Panc1 (cell line): ENCODE results near the gene MAGI2. TPM values are rescaled to one million over a fixed set of nuclear protein-coding genes. Genes with fewer than 3 reads are reported as not detected.

ENCODE experiments used
- ATAC-seq: fragments of 200-7000 bp; cut with Tn5 transposase; 2 replicates; pipeline ENCODE4 v1.9.1; 2020; ENCODE audit warnings: mild to moderate bottlenecking, moderate library complexity
- BruUV-seq: library from RNA; stranded (reverse); fragments of 400-500 nt; replicated peaks from 2 replicates; lab custom pipeline; 2021; lab: Mats Ljungman, UMichigan
- CTCF ChIA-PET: fragments of 300-600 bp; sonication (Branson Sonifier 250); formaldehyde crosslinking; loops from one replicate; lab custom pipeline; 2022; ENCODE audit warnings: antibody characterized with exemption; lab: Charles Lee
- POLR2A ChIA-PET: fragments of 300-600 bp; sonication (Branson Sonifier 250); formaldehyde crosslinking; loops from one replicate; lab custom pipeline; 2022; ENCODE audit warnings: antibody characterized with exemption; lab: Charles Lee
- DNase-seq: peaks from one replicate; pipeline ENCODE4 v3.0.0-alpha.2; 2010; ENCODE audit warnings: low read depth, low spot score
- H3K27ac ChIP-seq: 2 replicates; pipeline ENCODE4 v1.5.1; 2011; ENCODE audit warnings: mild to moderate bottlenecking, low read length, inconsistent platforms
- H3K27me3 ChIP-seq: fragments of 200-500 bp; sonication (Bioruptor generic); 2 replicates; pipeline ENCODE4 v1.6.0; 2014; ENCODE audit warnings: low read length, inconsistent platforms; ENCODE audit not compliant: control insufficient read depth, insufficient read depth
- H3K36me3 ChIP-seq: fragments of 200-500 bp; sonication (Bioruptor generic); 2 replicates; pipeline ENCODE4 v1.5.1; 2014; ENCODE audit warnings: inconsistent platforms, mild to moderate bottlenecking, low read length, moderate library complexity; ENCODE audit not compliant: control insufficient read depth, insufficient read depth
- H3K4me1 ChIP-seq: 2 replicates; pipeline ENCODE4 v1.5.1; 2011; ENCODE audit warnings: inconsistent platforms, mild to moderate bottlenecking, low read length, moderate library complexity; ENCODE audit not compliant: control insufficient read depth, insufficient read depth
- H3K4me3 ChIP-seq, 2 experiments: 2 replicates each; pipeline ENCODE4 v1.5.1; 2011 to 2012; ENCODE audit warnings: low read depth in 2 of 2, low read length in 2 of 2, mild to moderate bottlenecking in 2 of 2, inconsistent platforms in 1 of 2, moderate library complexity in 1 of 2
- H3K9me3 ChIP-seq: fragments of 200-500 bp; sonication (Bioruptor generic); 2 replicates; pipeline ENCODE4 v1.5.1; 2014; ENCODE audit warnings: low read depth, mild to moderate bottlenecking, inconsistent platforms, low read length, moderate library complexity; ENCODE audit not compliant: control insufficient read depth, insufficient read depth
- CTCF ChIP-seq: fragments of 450-650 bp; IDR thresholded peaks from 2 replicates; pipeline ENCODE4 v1.5.1; 2017; ENCODE audit warnings: mild to moderate bottlenecking
- POLR2AphosphoS5 ChIP-seq: IDR thresholded peaks from 2 replicates; pipeline ENCODE4 v1.6.1; 2012; ENCODE audit warnings: mild to moderate bottlenecking, low read depth, low read length, moderate library complexity
- REST ChIP-seq, 2 experiments: IDR thresholded peaks; 2 replicates each; pipeline ENCODE4 v1.6.1; 2011 to 2012; ENCODE audit warnings: low read depth in 2 of 2, control low read depth in 1 of 2, low read length in 1 of 2, mild to moderate bottlenecking in 1 of 2, moderate library complexity in 1 of 2; ENCODE audit not compliant: insufficient read depth in 1 of 2
- SIN3A ChIP-seq: IDR thresholded peaks from 2 replicates; pipeline ENCODE4 v1.6.1; 2012; ENCODE audit warnings: low read depth, mild to moderate bottlenecking, low read length, moderate library complexity, borderline replicate concordance; ENCODE audit not compliant: insufficient read depth
- TCF7L2 ChIP-seq: IDR thresholded peaks from 2 replicates; pipeline ENCODE4 v1.6.1; 2011; ENCODE audit warnings: mild to moderate bottlenecking, low read depth, low read length, inconsistent platforms
- in situ Hi-C: cut with HindIII; loops from 2 replicates; pipeline ENCODE4 v1.10.0; 2016; ENCODE audit warnings: low sequenced_read_pairs, low pct_unique_long_range_greater_than_20kb
- intact Hi-C: fragments of 100-400 bp; cut with micrococcal nuclease; formaldehyde crosslinking; loops from one replicate; pipeline ENCODE4 v1.10.0; 2022; ENCODE audit not compliant: unreplicated experiment
- total RNA-seq: library from RNA; stranded (reverse); gene quantifications from one replicate; pipeline ENCODE4 v1.2.1, GENCODE V29; 2021; ENCODE audit not compliant: unreplicated experiment

Gene MAGI2
- total RNA-seq, 1 experiment from 2014 or later = 5.4 TPM

GRCh38 chr7:78124216-78124615 lies 1329.3 kb downstream of the MAGI2 start:
- Histone ChIP-seq H3K27me3 (no peaks in the 10 kb centered on the region), H3K4me3 (no peak overlapping the region), H3K4me1 (no peaks in the 10 kb centered on the region), H3K36me3 (no peaks in the 10 kb centered on the region), H3K9me3 (no peaks in the 10 kb centered on the region), H3K27ac (no peak overlapping the region)
- ChIA-PET POLR2A (no interaction called here), CTCF (interaction anchor here (0.7 kb wide), 1 partner anchor 12 kb away, joined by 9 read pairs; no protein-coding TSS in a partner anchor)
- intact Hi-C loops (no loop called here), in situ Hi-C loops (no loop called here)
- no peak for DNase-seq
- no TSS peak for BruUV-seq
- no peak for TF ChIP-seq TCF7L2
- TF ChIP-seq POLR2AphosphoS5 = no peak
- no peak for TF ChIP-seq SIN3A
- TF ChIP-seq CTCF = no peak
- no peak for TF ChIP-seq REST (IDR thresholded peaks at IDR 0.05; ENCODE audit: insufficient read depth in 1 of 2, low read depth in 2 of 2, low read length in 1 of 2)
- ATAC-seq = no peak

DNA sequence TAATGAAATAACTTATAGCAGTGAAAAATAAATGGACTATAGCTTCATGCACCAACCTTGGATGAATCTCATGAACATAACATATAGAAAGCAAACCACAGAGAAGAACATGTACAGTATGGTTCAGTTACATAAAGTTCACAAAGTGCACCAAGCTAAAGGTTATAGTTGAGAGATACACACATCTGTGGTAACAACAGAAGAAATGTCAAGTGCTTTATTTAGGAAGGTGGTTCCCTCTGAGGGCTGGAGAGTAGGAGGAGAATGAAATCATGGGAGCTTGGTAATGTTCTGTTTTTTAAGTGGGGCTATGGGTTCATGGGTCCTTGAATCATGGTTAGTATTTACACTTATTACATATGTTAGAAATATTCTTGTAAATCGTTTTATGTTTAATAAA lies 1331.6 kb downstream of the MAGI2 start:
- TF ChIP-seq POLR2AphosphoS5 (no peak), REST (IDR thresholded peaks at IDR 0.05; ENCODE audit: insufficient read depth in 1 of 2, low read depth in 2 of 2, low read length in 1 of 2) (no peak), TCF7L2 (no peak), CTCF (no peak), SIN3A (no peak)
- H3K36me3 ChIP-seq = no peaks in the 10 kb centered on the region
- DNase-seq = no peak
- no peak for ATAC-seq
- no peaks in the 10 kb centered on the region for H3K27me3 ChIP-seq
- in situ Hi-C loops = no loop called here
- H3K4me3 ChIP-seq = no peak overlapping the region
- H3K9me3 ChIP-seq = no peaks in the 10 kb centered on the region
- no peaks in the 10 kb centered on the region for H3K4me1 ChIP-seq
- BruUV-seq = no TSS peak
- intact Hi-C loops = no loop called here
- H3K27ac ChIP-seq = no peak overlapping the region
- POLR2A ChIA-PET = no interaction called here
- CTCF ChIA-PET = no interaction called here
